Activated CD4-positive, alpha-beta memory T cell treated with anti-CD3 and anti-CD28 coated beads for 36 hours (primary cell): ENCODE data around the gene RAPGEF5. TPM values are rescaled to one million over a fixed set of nuclear protein-coding genes. Genes with fewer than 3 reads are reported as not detected.

Experiments
- CTCF ChIA-PET: fragments of 350-600 bp; sonication (Branson Sonifier 250); formaldehyde crosslinking; loops from one replicate; lab custom pipeline; 2021; ENCODE audit warnings: antibody characterized with exemption, inconsistent platforms; lab: Charles Lee
- POLR2A ChIA-PET: fragments of 350-600 bp; sonication (Branson Sonifier 250); formaldehyde crosslinking; loops from one replicate; lab custom pipeline; 2021; ENCODE audit warnings: antibody characterized with exemption; lab: Charles Lee
- DNase-seq: peaks from one replicate; pipeline ENCODE4 v3.0.0-alpha.2; 2020
- H3K27ac Mint-ChIP-seq: one replicate; pipeline ENCODE4 v1.8.0; 2021; ENCODE audit warnings: mixed read lengths
- H3K27me3 Mint-ChIP-seq: one replicate; pipeline ENCODE4 v1.8.0; 2021; ENCODE audit warnings: mixed read lengths
- H3K36me3 Mint-ChIP-seq: one replicate; pipeline ENCODE4 v1.8.0; 2021; ENCODE audit warnings: mixed read lengths
- H3K4me1 Mint-ChIP-seq: one replicate; pipeline ENCODE4 v1.8.0; 2021; ENCODE audit warnings: low read depth, mixed read lengths
- H3K4me3 Mint-ChIP-seq: one replicate; pipeline ENCODE4 v1.8.0; 2021; ENCODE audit warnings: mild to moderate bottlenecking, mixed read lengths
- H3K9me3 Mint-ChIP-seq: one replicate; pipeline ENCODE4 v1.8.0; 2021; ENCODE audit warnings: mixed read lengths
- intact Hi-C: fragments of 100-400 bp; cut with micrococcal nuclease; formaldehyde crosslinking; loops from one replicate; pipeline ENCODE4 v1.15.1; 2023
- total RNA-seq, 2 experiments: library from RNA; stranded (reverse); gene quantifications; one replicate each; pipeline ENCODE4 v1.2.3, GENCODE V29; 2021

The RAPGEF5 gene
- total RNA-seq, 2 experiments from 2014 or later: 0.27 to 0.29 TPM

GRCh38 chr7:22267930-22268615, 88.9 kb downstream of the RAPGEF5 start:
- H3K27me3 Mint-ChIP-seq: peaks cover 2% of the 10 kb centered on the region
- no peak overlapping the region for H3K27ac Mint-ChIP-seq
- no peaks in the 10 kb centered on the region for H3K36me3 Mint-ChIP-seq
- POLR2A ChIA-PET: no interaction called here
- no peak overlapping the region for H3K4me3 Mint-ChIP-seq
- CTCF ChIA-PET: no interaction called here
- H3K4me1 Mint-ChIP-seq: peaks cover 9% of the 10 kb centered on the region
- H3K9me3 Mint-ChIP-seq: no peaks in the 10 kb centered on the region
- intact Hi-C loops: no loop called here
- no peak for DNase-seq

- Mint-ChIP-seq H3K9me3 (no peaks in the 10 kb centered on the region), H3K27ac (no peak overlapping the region), H3K4me3 (no peak overlapping the region), H3K36me3 (no peaks in the 10 kb centered on the region), H3K4me1 (no peaks in the 10 kb centered on the region), H3K27me3 (peaks cover 2% of the 10 kb centered on the region)
- POLR2A ChIA-PET: no interaction called here
- intact Hi-C loops: no loop called here
- CTCF ChIA-PET: no interaction called here
- DNase-seq: no peak
Observed at GRCh38 chr7:22262538-22262937, 94.4 kb downstream of the RAPGEF5 start.

- intact Hi-C loops: no loop called here
- peaks cover 2% of the 10 kb centered on the region for H3K27me3 Mint-ChIP-seq
- H3K27ac Mint-ChIP-seq: no peak overlapping the region
- H3K9me3 Mint-ChIP-seq: no peaks in the 10 kb centered on the region
- DNase-seq: no peak
- no peaks in the 10 kb centered on the region for H3K36me3 Mint-ChIP-seq
- POLR2A ChIA-PET: no interaction called here
- CTCF ChIA-PET: no interaction called here
- H3K4me3 Mint-ChIP-seq: no peak overlapping the region
- peaks cover 3% of the 10 kb centered on the region for H3K4me1 Mint-ChIP-seq
Observed at GRCh38 chr7:22256541-22257096, 100.3 kb downstream of the RAPGEF5 start.

GRCh38 chr7:22255834-22256233, 101.1 kb downstream of the RAPGEF5 start:
- H3K36me3 Mint-ChIP-seq: no peaks in the 10 kb centered on the region
- no peak overlapping the region for H3K27ac Mint-ChIP-seq
- H3K27me3 Mint-ChIP-seq: peaks cover 2% of the 10 kb centered on the region
- H3K4me3 Mint-ChIP-seq: no peak overlapping the region
- no peaks in the 10 kb centered on the region for H3K9me3 Mint-ChIP-seq
- ChIA-PET CTCF (no interaction called here), POLR2A (no interaction called here)
- peaks cover 3% of the 10 kb centered on the region for H3K4me1 Mint-ChIP-seq
- DNase-seq: peak; percentile 9
- intact Hi-C loops: no loop called here

- no peaks in the 10 kb centered on the region for H3K36me3 Mint-ChIP-seq
- H3K27ac Mint-ChIP-seq: no peak overlapping the region
- peaks cover 3% of the 10 kb centered on the region for H3K4me1 Mint-ChIP-seq
- peaks cover 2% of the 10 kb centered on the region for H3K27me3 Mint-ChIP-seq
- H3K9me3 Mint-ChIP-seq: no peaks in the 10 kb centered on the region
- DNase-seq: peak; percentile 23
- ChIA-PET POLR2A (no interaction called here), CTCF (interaction anchor here (0.6 kb wide), 1 partner anchor 548 kb away, joined by 3 read pairs; no protein-coding TSS in a partner anchor)
- H3K4me3 Mint-ChIP-seq: no peak overlapping the region
- intact Hi-C loops: no loop called here
Observed at GRCh38 chr7:22255342-22255741, 101.6 kb downstream of the RAPGEF5 start.

- Mint-ChIP-seq H3K27me3 (peaks cover 2% of the 10 kb centered on the region), H3K4me1 (peaks cover 3% of the 10 kb centered on the region), H3K27ac (no peak overlapping the region), H3K36me3 (no peaks in the 10 kb centered on the region), H3K4me3 (no peak overlapping the region), H3K9me3 (no peaks in the 10 kb centered on the region)
- no peak for DNase-seq
- CTCF ChIA-PET: no interaction called here
- intact Hi-C loops: no loop called here
- POLR2A ChIA-PET: no interaction called here
Observed at GRCh38 chr7:22252936-22253536, 103.9 kb downstream of the RAPGEF5 start.

- Mint-ChIP-seq H3K27me3 (peaks cover 2% of the 10 kb centered on the region), H3K4me1 (peaks cover 3% of the 10 kb centered on the region), H3K9me3 (no peaks in the 10 kb centered on the region), H3K36me3 (no peaks in the 10 kb centered on the region), H3K4me3 (no peak overlapping the region), H3K27ac (no peak overlapping the region)
- intact Hi-C loops: no loop called here
- CTCF ChIA-PET: no interaction called here
- no peak for DNase-seq
- POLR2A ChIA-PET: no interaction called here
Observed at GRCh38 chr7:22252016-22252415, 104.9 kb downstream of the RAPGEF5 start.

- Mint-ChIP-seq H3K27ac (no peak overlapping the region), H3K27me3 (peaks cover 2% of the 10 kb centered on the region), H3K4me1 (peaks cover 3% of the 10 kb centered on the region), H3K4me3 (no peak overlapping the region), H3K9me3 (no peaks in the 10 kb centered on the region), H3K36me3 (no peaks in the 10 kb centered on the region)
- DNase-seq: no peak
- ChIA-PET POLR2A (no interaction called here), CTCF (no interaction called here)
- intact Hi-C loops: no loop called here
Observed at GRCh38 chr7:22251281-22251680, 105.7 kb downstream of the RAPGEF5 start.

- no peak for DNase-seq
- Mint-ChIP-seq H3K9me3 (no peaks in the 10 kb centered on the region), H3K27me3 (peaks cover 2% of the 10 kb centered on the region), H3K4me1 (no peaks in the 10 kb centered on the region), H3K36me3 (no peaks in the 10 kb centered on the region), H3K27ac (no peak overlapping the region), H3K4me3 (no peak overlapping the region)
- CTCF ChIA-PET: interaction anchor here (0.6 to 0.7 kb wide), 2 partner anchors 46 to 108 kb away, joined by 3 read pairs; no protein-coding TSS in a partner anchor
- intact Hi-C loops: no loop called here
- POLR2A ChIA-PET: no interaction called here
Observed at GRCh38 chr7:22250390-22250789, 106.6 kb downstream of the RAPGEF5 start.

- intact Hi-C loops: no loop called here
- Mint-ChIP-seq H3K27ac (no peak overlapping the region), H3K4me3 (no peak overlapping the region), H3K36me3 (no peaks in the 10 kb centered on the region), H3K4me1 (no peaks in the 10 kb centered on the region), H3K9me3 (no peaks in the 10 kb centered on the region), H3K27me3 (peaks cover 3% of the 10 kb centered on the region)
- ChIA-PET POLR2A (no interaction called here), CTCF (no interaction called here)
- DNase-seq: no peak
Observed at GRCh38 chr7:22248111-22248809, 108.7 kb downstream of the RAPGEF5 start.

GRCh38 chr7:22241805-22242390, 115.1 kb downstream of the RAPGEF5 start:
- no peak overlapping the region for H3K4me3 Mint-ChIP-seq
- ChIA-PET CTCF (no interaction called here), POLR2A (no interaction called here)
- intact Hi-C loops: no loop called here
- no peaks in the 10 kb centered on the region for H3K4me1 Mint-ChIP-seq
- H3K27ac Mint-ChIP-seq: no peak overlapping the region
- no peak for DNase-seq
- no peaks in the 10 kb centered on the region for H3K9me3 Mint-ChIP-seq
- no peaks in the 10 kb centered on the region for H3K36me3 Mint-ChIP-seq
- H3K27me3 Mint-ChIP-seq: peaks cover 1% of the 10 kb centered on the region

- H3K9me3 Mint-ChIP-seq: no peaks in the 10 kb centered on the region
- intact Hi-C loops: no loop called here
- no peak overlapping the region for H3K4me3 Mint-ChIP-seq
- no peak overlapping the region for H3K27ac Mint-ChIP-seq
- DNase-seq: no peak
- H3K36me3 Mint-ChIP-seq: no peaks in the 10 kb centered on the region
- ChIA-PET CTCF (no interaction called here), POLR2A (no interaction called here)
- H3K27me3 Mint-ChIP-seq: peaks cover 4% of the 10 kb centered on the region
- H3K4me1 Mint-ChIP-seq: no peaks in the 10 kb centered on the region
Observed at GRCh38 chr7:22240904-22241571, 115.9 kb downstream of the RAPGEF5 start.
